Thoracic aorta (tissue), 2 donors: ENCODE results near the gene HIP1R. TPM values are rescaled to one million over a fixed set of nuclear protein-coding genes. Genes with fewer than 3 reads are reported as not detected.

Source experiments
- ATAC-seq: fragments of 150-250 bp; one replicate; pipeline ENCODE4 v1.8.0; 2017; ENCODE audit warnings: low read depth; ENCODE audit not compliant: insufficient number of reproducible peaks, low FRiP score
- DNase-seq: peaks from one replicate; pipeline ENCODE4 v3.0.0-alpha.2; 2020; ENCODE audit warnings: low spot score
- H3K27ac ChIP-seq, 2 donors: fragments of 200-600 bp; sonication (generic); 1 replicate in 1 of 2; 2 replicates in 1 of 2; pipeline ENCODE4 v1.5.1; 2016; ENCODE audit warnings: mild to moderate bottlenecking in 2 of 2, moderate library complexity in 2 of 2
- H3K27me3 ChIP-seq: fragments of 200-600 bp; sonication (generic); replicated peaks from 2 replicates; pipeline ENCODE4 v1.6.0; 2016; ENCODE audit warnings: mild to moderate bottlenecking; ENCODE audit not compliant: insufficient read depth
- H3K36me3 ChIP-seq: fragments of 200-600 bp; sonication (generic); one replicate; pipeline ENCODE4 v1.5.1; 2016
- H3K4me1 ChIP-seq, 2 donors: fragments of 200-600 bp; sonication (generic); 1 replicate in 1 of 2; 2 replicates in 1 of 2; pipeline versions ENCODE4 v1.5.1 to v1.6.0; 2016; ENCODE audit warnings: low read depth in 2 of 2, mild to moderate bottlenecking in 1 of 2; ENCODE audit not compliant: control insufficient read depth in 1 of 2
- H3K4me3 ChIP-seq: fragments of 200-600 bp; sonication (generic); 2 replicates; pipeline ENCODE4 v1.5.1; 2016; ENCODE audit warnings: mild to moderate bottlenecking
- H3K9me3 ChIP-seq: fragments of 200-600 bp; sonication (generic); 2 replicates; pipeline ENCODE4 v1.5.1; 2016
- total RNA-seq, 2 donors: library from RNA; depleted of rRNA; stranded (reverse); fragments of >200 nt; gene quantifications; one replicate each; pipeline versions ENCODE4 v1.1.0 to v1.2.3, GENCODE V29; 2016
- TF ChIP-seq, protein P1 (sequence below): fragments of 200-600 bp; sonication (generic); IDR thresholded peaks from one replicate; pipeline ENCODE4 v1.5.1; 2019; ENCODE audit warnings: antibody characterized with exemption

Gene HIP1R
- total RNA-seq, 2 donors from 2014 or later: 109 to 131 TPM

DNA sequence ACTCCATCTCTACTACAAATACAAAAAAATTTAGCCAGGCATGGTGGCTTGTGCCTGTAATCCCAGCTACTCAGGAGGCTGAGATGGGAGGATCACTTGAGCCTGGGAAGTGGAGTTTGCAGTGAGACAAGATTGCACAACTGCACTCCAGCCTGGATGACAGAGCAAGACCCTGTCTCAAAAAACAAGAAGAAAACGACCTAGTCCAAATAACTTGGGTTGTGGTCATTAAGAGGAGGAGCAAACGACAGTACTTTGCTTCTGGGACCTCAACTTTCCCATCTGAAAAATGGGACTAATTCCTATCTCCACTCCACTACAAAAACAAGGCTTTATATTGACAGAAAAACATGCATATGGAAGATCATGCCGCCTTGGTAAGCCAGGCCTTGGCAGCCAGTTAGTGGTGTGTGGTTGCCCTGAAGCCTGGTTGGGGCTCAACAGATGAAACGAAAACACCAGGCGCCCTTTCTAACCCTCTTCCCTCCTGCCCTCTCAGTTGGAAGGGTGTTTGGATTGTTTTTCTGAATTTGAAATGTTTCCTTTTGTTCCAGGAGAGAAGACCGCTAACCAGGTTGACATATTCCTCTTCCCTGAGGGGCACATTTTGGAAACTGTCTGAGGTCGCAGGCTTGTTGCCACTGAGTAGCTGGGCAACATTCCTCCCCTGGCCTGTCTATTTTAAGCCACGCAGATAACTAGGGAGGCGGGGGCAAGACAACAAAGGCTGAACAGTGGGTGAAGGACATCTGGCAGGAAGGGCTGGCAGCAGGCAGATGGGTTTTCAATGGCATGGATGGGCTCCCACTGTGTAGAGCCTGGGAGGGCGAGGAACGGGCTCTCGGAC is 74.4 kb downstream of the HIP1R start:
- Histone ChIP-seq H3K4me1 (no peaks in the 10 kb centered on the region), H3K36me3 (no peaks in the 10 kb centered on the region), H3K4me3 (no peak overlapping the region), H3K27me3 (no peaks in the 10 kb centered on the region), H3K9me3 (no peaks in the 10 kb centered on the region), H3K27ac (no peak overlapping the region)
- no peak for DNase-seq
- TF ChIP-seq, protein P1, sequence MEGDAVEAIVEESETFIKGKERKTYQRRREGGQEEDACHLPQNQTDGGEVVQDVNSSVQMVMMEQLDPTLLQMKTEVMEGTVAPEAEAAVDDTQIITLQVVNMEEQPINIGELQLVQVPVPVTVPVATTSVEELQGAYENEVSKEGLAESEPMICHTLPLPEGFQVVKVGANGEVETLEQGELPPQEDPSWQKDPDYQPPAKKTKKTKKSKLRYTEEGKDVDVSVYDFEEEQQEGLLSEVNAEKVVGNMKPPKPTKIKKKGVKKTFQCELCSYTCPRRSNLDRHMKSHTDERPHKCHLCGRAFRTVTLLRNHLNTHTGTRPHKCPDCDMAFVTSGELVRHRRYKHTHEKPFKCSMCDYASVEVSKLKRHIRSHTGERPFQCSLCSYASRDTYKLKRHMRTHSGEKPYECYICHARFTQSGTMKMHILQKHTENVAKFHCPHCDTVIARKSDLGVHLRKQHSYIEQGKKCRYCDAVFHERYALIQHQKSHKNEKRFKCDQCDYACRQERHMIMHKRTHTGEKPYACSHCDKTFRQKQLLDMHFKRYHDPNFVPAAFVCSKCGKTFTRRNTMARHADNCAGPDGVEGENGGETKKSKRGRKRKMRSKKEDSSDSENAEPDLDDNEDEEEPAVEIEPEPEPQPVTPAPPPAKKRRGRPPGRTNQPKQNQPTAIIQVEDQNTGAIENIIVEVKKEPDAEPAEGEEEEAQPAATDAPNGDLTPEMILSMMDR: no peak
- ATAC-seq: no peak

Other genes starting within 250 kb of the HIP1R start
- gene HCAR2, start 132.1 kb upstream of the HIP1R start, total RNA-seq: under 1 TPM in 1 of 2 donors, not detected in 1; 0.35 TPM
- gene HCAR3, start 118.6 kb upstream of the HIP1R start, total RNA-seq: under 1 TPM in 1 of 2 donors, not detected in 1; 0.41 TPM
- gene HCAR1, start 104.6 kb upstream of the HIP1R start, total RNA-seq: not detected
- 10 to 100 TPM; 16.4 to 37.2 TPM for gene DENR, start 82.6 kb upstream of the HIP1R start, total RNA-seq
- 1 to 10 TPM in 1 of 2 donors, under 1 TPM in 1; 0.63 to 1.8 TPM for gene CCDC62, start 60.9 kb upstream of the HIP1R start, total RNA-seq
- gene VPS37B, start 60.7 kb downstream of the HIP1R start, total RNA-seq: 10 to 100 TPM; 30.9 to 50.1 TPM
- 1 to 10 TPM; 6.3 to 7.0 TPM for gene ABCB9, start 131.0 kb downstream of the HIP1R start, total RNA-seq
- gene OGFOD2, start 139.8 kb downstream of the HIP1R start, total RNA-seq: 1 to 10 TPM; 6.6 to 9.6 TPM
- gene ARL6IP4, start 145.2 kb downstream of the HIP1R start, total RNA-seq: 100 to 1,000 TPM; 173 to 228 TPM